SK-N-DZ (cell line): Measurements from ENCODE around the gene CEMIP.

Experiments
- DNase-seq: peaks from one replicate; pipeline ENCODE4 v3.0.0-alpha.2; 2015; ENCODE audit warnings: low spot score

Gene CEMIP

GRCh38 chr15:80924278-80924677 is 145.1 kb downstream of the CEMIP start:
- DNase-seq, result no peak

DNA sequence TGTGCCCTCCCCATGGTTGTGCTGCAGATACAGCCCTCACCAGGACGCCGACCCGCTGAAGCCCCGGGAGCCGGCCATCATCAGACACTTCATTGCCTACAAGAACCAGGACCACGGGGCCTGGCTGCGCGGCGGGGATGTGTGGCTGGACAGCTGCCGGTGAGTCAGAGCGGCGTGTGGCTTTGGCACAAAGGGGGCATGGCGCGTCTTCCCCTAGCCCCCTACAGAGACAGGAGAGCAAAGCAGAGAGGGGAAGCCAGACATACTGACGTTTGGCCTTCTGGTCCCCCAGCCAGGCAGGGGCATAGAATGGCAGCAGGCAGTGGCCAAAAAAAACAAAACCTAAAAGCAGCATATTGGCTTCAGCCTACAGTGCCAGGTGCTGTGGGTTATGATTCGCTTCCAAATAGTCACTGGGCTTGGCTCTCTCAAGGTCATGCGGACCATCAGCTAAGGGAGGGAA is 146.5 kb downstream of the CEMIP start:
- no peak for DNase-seq

GRCh38 chr15:80926126-80926525 is 147.0 kb downstream of the CEMIP start:
- no peak for DNase-seq

GRCh38 chr15:80929225-80929624 is 150.1 kb downstream of the CEMIP start:
- no peak for DNase-seq

DNA sequence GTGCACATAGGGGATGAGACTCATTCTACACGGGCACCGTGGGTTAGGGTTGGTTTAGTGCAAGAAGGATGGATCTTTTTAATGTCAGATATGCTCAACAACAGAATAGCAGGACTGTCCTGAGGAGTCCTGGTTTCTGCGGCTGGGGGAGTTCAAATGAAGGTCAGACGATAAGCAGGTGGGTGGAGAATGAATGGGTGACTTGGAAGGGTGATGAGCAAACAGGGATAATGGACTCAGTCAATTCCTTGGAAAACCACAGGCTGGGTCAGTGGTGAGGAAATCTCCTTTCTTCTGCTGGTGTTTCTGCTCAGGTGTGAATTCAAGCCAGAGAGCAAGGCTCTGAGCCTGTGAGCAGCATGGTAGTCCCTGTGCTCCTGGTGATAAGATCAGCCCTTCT is 150.5 kb downstream of the CEMIP start:
- peak; percentile 43 for DNase-seq

DNA sequence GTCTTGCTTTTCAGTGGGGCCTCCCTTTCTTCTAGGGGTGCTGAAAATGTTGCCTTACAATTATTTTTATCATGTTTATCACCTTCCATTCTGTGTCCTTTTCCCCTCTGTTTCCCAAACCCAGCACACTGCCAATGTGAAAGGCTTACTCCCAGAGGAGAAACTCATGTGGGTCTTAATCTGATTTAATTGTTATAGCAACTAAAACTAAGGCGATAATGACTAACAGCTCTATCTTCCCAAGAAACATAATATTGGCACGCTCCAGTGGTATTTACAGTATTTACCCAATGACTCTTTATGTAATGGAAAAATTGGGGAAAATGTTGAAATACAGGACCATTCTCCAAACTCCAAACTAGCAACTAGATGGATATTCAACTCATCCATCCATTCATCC is 152.0 kb downstream of the CEMIP start:
- no peak for DNase-seq

- no peak for DNase-seq
Measured at GRCh38 chr15:80931721-80932512, 152.7 kb downstream of the CEMIP start.

DNA sequence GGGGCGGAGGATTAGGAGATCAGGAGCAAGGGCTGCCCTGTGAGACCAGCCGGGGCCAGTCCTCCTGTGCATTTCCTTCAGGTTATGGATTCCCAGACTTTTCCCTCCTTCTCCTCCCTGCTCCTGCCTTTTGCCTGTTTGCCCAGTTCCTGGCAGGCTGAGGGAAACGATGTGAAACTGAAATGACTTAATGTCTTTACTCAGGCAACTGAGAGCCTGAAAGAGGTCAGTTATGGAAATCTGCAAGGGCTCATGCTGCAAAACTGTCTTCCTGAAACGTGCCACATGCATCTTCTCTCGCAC is 153.3 kb downstream of the CEMIP start:
- no peak for DNase-seq

GRCh38 chr15:80932989-80933388 is 153.8 kb downstream of the CEMIP start:
- DNase-seq, result no peak

DNA sequence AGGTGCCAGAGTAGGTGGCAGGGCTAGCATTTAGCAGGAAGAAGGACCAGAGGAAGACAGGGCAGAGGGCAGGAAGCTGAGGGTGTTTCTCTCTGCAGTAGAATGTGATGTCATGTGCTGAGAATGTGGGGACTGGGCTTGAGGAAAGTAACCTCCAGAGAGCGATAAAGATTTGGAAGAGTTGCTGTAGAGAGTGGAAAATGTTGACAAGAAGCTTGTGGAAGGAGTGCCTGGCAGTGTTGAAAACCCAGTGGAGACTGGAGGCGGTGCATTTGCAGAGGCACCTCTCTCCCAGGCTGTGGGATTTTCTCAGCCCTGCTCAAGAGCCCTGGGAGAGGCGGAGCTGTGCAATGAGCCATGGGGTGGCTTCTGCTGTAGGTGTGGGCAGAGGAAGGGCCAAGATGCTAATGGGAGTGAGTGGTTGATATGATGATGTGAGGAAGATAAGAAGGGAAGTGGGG is 155.6 kb downstream of the CEMIP start:
- DNase-seq, result no peak

DNA sequence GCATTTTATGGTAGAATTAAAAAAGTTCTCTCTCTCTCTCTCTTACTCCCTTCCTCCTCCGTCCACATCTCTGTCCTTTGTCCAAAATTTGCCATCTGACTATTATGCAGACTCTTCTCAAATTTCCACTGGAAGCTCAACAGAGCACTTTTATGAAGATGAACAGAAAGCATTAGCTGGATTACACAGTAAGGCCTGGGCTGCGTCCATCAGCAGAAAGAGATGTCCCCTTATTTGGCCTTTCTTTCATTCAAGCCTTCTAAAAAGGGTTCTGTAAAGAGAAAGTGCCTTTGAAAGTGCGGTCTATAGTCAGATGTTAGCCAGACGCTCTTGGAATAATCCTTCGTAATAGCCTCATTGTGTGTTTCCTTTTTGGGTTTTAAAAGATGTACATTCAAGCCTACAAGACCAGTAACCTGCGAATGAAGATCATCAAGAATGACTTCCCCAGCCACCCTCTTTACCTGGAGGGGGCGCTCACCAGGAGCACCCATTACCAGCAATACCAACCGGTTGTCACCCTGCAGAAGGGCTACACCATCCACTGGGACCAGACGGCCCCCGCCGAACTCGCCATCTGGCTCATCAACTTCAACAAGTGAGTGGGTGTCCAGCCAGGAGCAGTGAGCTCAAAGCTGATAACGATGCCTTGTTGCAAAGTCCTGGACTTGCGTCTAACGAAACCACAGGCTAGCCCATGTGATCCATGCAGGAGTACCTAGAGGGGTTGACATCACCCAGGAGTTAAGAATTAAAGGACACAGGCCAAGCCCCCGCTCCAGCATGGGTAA is 157.3 kb downstream of the CEMIP start:
- DNase-seq, result no peak

- DNase-seq, result no peak
Measured at GRCh38 chr15:80937718-80938117, 158.5 kb downstream of the CEMIP start.

GRCh38 chr15:80939216-80939615 is 160.0 kb downstream of the CEMIP start:
- no peak for DNase-seq

GRCh38 chr15:80940331-80940730 is 161.2 kb downstream of the CEMIP start:
- DNase-seq, result no peak

DNA sequence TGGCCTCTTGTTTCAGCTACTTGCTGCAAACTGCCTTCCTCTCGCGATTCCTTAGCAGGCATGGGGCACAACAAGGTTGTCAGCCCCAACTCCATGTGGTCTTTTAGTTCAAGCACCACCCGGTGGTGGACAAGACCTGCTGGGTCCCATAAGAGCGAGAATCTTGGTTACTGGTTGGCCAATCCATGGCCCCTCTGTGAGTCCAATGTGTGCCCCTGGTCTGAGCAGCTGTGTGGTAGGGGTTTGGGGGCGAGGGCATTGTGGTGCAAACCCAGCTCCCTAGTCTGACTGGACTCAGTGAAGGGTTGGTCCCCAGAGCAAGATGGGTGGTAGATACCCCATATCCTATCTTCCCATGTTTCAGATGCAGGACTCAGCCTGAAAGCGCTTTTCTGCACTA is 161.7 kb downstream of the CEMIP start:
- no peak for DNase-seq

DNA sequence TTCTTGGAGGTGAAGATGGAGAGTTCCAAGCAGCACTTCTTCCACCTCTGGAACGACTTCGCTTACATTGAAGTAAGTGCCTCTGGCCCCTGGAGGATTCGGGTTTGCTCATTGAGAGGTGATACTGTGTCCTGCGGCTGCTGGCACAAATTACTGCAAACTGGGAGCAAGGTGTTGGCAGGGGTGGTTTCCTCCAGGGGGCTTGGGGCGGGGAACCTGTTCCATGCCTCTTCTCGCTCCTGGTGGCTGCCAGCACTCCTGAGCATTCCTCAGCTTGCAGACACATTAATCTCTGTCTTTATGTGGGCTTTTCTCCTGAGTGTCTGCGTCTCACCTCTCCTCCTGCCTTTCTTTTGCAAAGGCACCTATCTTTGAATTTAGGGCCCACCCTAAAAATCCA is 163.1 kb downstream of the CEMIP start:
- no peak for DNase-seq

DNA sequence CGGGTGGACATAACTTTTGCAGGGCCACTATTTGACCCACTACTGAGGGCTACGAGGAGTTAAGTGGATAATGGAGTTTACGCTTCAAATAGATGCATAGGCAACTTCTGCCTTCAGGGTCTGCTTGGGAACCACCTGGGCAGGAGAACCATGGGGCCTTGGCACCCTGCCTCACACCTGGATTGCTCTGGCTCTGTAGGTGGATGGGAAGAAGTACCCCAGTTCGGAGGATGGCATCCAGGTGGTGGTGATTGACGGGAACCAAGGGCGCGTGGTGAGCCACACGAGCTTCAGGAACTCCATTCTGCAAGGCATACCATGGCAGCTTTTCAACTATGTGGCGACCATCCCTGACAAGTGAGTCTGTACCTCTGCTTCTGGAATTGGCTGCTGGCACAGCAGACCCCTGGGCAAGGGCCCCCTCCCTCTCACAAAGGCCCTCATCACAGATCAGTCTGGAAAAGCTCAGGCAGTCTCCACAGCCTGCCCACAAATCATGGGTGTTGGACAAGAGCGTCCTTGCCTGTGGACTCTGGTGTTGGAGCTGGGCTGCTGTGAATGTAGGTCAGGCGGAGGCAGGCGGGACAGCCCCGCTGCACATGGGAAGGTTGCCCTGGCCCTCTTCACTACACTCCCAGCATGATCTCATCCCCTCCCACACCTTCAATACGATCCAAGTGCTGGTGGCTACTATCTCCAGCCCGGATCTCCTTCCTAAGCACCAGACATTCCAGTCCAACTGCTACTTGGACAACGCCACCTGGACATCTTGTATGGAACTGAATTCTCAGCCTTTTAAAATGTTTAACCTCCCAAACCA is 163.8 kb downstream of the CEMIP start:
- peak; percentile 16 for DNase-seq

GRCh38 chr15:80944818-80945217 is 165.6 kb downstream of the CEMIP start:
- DNase-seq, result no peak

DNA sequence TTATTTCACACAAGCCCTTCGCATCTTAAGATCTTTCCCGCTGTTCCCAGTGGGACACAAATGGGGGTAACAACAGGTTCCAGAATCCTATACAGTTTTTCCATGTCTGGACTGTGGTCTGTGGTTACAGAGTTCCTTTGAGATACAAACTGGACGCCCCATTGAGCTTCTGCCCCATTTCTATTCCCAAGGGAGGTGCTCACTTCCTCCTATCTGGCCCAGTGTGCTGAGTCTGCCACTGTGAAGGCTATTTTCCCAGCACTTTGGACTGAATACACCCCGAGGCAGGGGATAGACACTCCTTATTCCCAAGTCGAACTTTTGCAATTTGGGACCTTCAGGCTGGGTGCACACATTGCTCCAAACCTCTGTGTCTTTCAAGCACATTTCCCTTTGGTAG is 166.4 kb downstream of the CEMIP start:
- no peak for DNase-seq

- no peak for DNase-seq
Measured at GRCh38 chr15:80946576-80946975, 167.4 kb downstream of the CEMIP start.

- DNase-seq, result no peak
Measured at GRCh38 chr15:80948651-80949292, 169.6 kb downstream of the CEMIP start.

- DNase-seq, result no peak
Measured at GRCh38 chr15:80949756-80950155, 170.6 kb downstream of the CEMIP start.
